Endothelial cell of umbilical vein (primary cell): ENCODE data around the gene DAND5. TPM values are rescaled to one million over a fixed set of nuclear protein-coding genes. Genes with fewer than 3 reads are reported as not detected.

Source experiments
- BruUV-seq: library from RNA; stranded (reverse); fragments of 400-500 nt; replicated peaks from 2 replicates; lab custom pipeline; 2021; lab: Mats Ljungman, UMichigan
- CTCF ChIA-PET: fragments of 300-600, 350-600 bp; sonication (Branson Sonifier 250); formaldehyde crosslinking; loops from one replicate; lab custom pipeline; 2021; ENCODE audit warnings: antibody characterized with exemption, inconsistent platforms; lab: Charles Lee
- POLR2A ChIA-PET: fragments of 300-600, 350-600 bp; sonication (Branson Sonifier 250); formaldehyde crosslinking; loops from one replicate; lab custom pipeline; 2021; ENCODE audit warnings: antibody characterized with exemption, inconsistent platforms; lab: Charles Lee
- DNase-seq: peaks from one replicate; pipeline ENCODE4 v3.0.0-alpha.2; 2011; ENCODE audit warnings: low read depth, low spot score
- FAIRE-seq: peaks from 2 replicates; lab custom pipeline; 2011; peaks lifted over from hg19 to GRCh38; lab: Jason Lieb, UNC
- H2AFZ ChIP-seq: 2 replicates; pipeline ENCODE4 v1.6.0; 2012; ENCODE audit warnings: low read depth, low read length, control low read depth, inconsistent platforms
- H3K27ac ChIP-seq: 2 replicates; pipeline ENCODE4 v1.5.1; 2011; ENCODE audit warnings: low read depth, mild to moderate bottlenecking, control low read depth, low read length, moderate library complexity; ENCODE audit not compliant: insufficient read depth
- H3K27me3 ChIP-seq, 2 experiments: 2 replicates each; pipeline versions ENCODE4 v1.6.0 to v1.6.1; 2011; ENCODE audit warnings: low read length in 2 of 2, mixed read lengths in 1 of 2; ENCODE audit not compliant: control insufficient read depth in 2 of 2, insufficient read depth in 2 of 2
- H3K36me3 ChIP-seq, 2 experiments: 2 replicates in 1 of 2; 3 replicates in 1 of 2; pipeline ENCODE4 v1.5.1; 2011; ENCODE audit warnings: low read length in 2 of 2, mild to moderate bottlenecking in 1 of 2, moderate library complexity in 1 of 2; ENCODE audit not compliant: control insufficient read depth in 2 of 2, insufficient read depth in 2 of 2; ENCODE audit errors: extremely low read depth in 1 of 2
- H3K4me1 ChIP-seq: 3 replicates; pipeline ENCODE4 v1.5.1; 2011; ENCODE audit warnings: mild to moderate bottlenecking, low read length; ENCODE audit not compliant: control insufficient read depth, insufficient read depth; ENCODE audit errors: extremely low read depth
- H3K4me2 ChIP-seq: 2 replicates; pipeline ENCODE4 v1.6.1; 2011; ENCODE audit warnings: low read length, control low read depth, mixed read lengths; ENCODE audit not compliant: insufficient read depth
- H3K4me3 ChIP-seq, 3 experiments: fragments of 200-600 bp in 1 of 3; sonication (generic), shearing (Covaris generic) in 1 of 3; replicated peaks in 1 of 3; 2 replicates each; pipeline ENCODE4 v1.5.1; 2011 to 2016; ENCODE audit warnings: control low read depth in 3 of 3, low read length in 3 of 3, mild to moderate bottlenecking in 2 of 3, inconsistent platforms in 1 of 3, low read depth in 1 of 3, moderate library complexity in 1 of 3; ENCODE audit not compliant: insufficient read depth in 1 of 3
- H3K79me2 ChIP-seq: 2 replicates; pipeline ENCODE4 v1.6.0; 2012; ENCODE audit warnings: low read length, inconsistent platforms; ENCODE audit not compliant: control insufficient read depth, insufficient read depth
- H3K9ac ChIP-seq: replicated peaks from 2 replicates; pipeline ENCODE3; 2011; ENCODE audit warnings: low read length, control low read depth; ENCODE audit not compliant: insufficient read depth; ENCODE audit errors: extremely low read depth
- H3K9me1 ChIP-seq: replicated peaks from 3 replicates; pipeline ENCODE4 v1.6.0; 2011; ENCODE audit warnings: mild to moderate bottlenecking, low read length; ENCODE audit not compliant: control insufficient read depth, insufficient read depth; ENCODE audit errors: extremely low read depth
- H3K9me3 ChIP-seq: replicated peaks from 2 replicates; pipeline ENCODE4 v1.5.1; 2012; ENCODE audit warnings: low read length, inconsistent platforms; ENCODE audit not compliant: control insufficient read depth, insufficient read depth
- H4K20me1 ChIP-seq: replicated peaks from 2 replicates; pipeline ENCODE3; 2011; ENCODE audit warnings: mild to moderate bottlenecking, low read length; ENCODE audit not compliant: control insufficient read depth, insufficient read depth; ENCODE audit errors: extremely low read depth
- EZH2 ChIP-seq: IDR thresholded peaks from 2 replicates; pipeline ENCODE4 v1.6.1; 2012; ENCODE audit warnings: borderline replicate concordance, low read depth, mild to moderate bottlenecking, moderate library complexity, low read length, inconsistent platforms; ENCODE audit not compliant: severe bottlenecking
- FOS ChIP-seq: IDR thresholded peaks from 2 replicates; pipeline ENCODE4 v1.6.1; 2011; ENCODE audit warnings: mild to moderate bottlenecking, low read length, moderate library complexity, borderline replicate concordance; ENCODE audit not compliant: insufficient read depth
- GATA2 ChIP-seq: IDR thresholded peaks from 2 replicates; pipeline ENCODE4 v1.7.0; 2011; ENCODE audit warnings: low read depth, mild to moderate bottlenecking, moderate library complexity, mixed read lengths, low read length; ENCODE audit not compliant: insufficient read length, insufficient read depth
- JUN ChIP-seq: IDR thresholded peaks from 2 replicates; pipeline ENCODE4 v1.6.1; 2011; ENCODE audit warnings: borderline replicate concordance, low read depth; ENCODE audit not compliant: insufficient read length, insufficient read depth
- MYC ChIP-seq: IDR thresholded peaks from one replicate; pipeline ENCODE4 v1.6.1; 2011; ENCODE audit warnings: mild to moderate bottlenecking, low read depth, low read length
- POLR2A ChIP-seq: IDR thresholded peaks from 2 replicates; pipeline ENCODE4 v1.6.1; 2012; ENCODE audit warnings: low read depth, mild to moderate bottlenecking, control low read depth, low read length
- POLR2AphosphoS5 ChIP-seq: IDR thresholded peaks from 2 replicates; pipeline ENCODE4 v1.6.1; 2012; ENCODE audit warnings: low read depth, mild to moderate bottlenecking, control low read depth, low read length, moderate library complexity; ENCODE audit not compliant: insufficient read depth
- dilution Hi-C: fragments of 300-500 bp; cut with MboI; formaldehyde crosslinking; loops from one replicate; pipeline ENCODE4 v1.15.0; 2019; ENCODE audit warnings: low sequenced_read_pairs; ENCODE audit not compliant: extremely low pct_ligation_motif_present
- intact Hi-C: fragments of 100-400 bp; cut with micrococcal nuclease; formaldehyde crosslinking; loops from one replicate; pipeline ENCODE4 v1.10.0; 2022
- polyA plus RNA-seq, 4 experiments: library from polyadenylated mRNA; depleted of rRNA in 3 of 4; stranded (reverse) in 3 of 4; unstranded in 1 of 4; fragments of >200 nt; gene quantifications; 2 replicates each; pipeline versions ENCODE4 v1.2.1 to v1.2.3, GENCODE V29; 2011 to 2012; ENCODE audit warnings: missing spikeins in 1 of 4
- total RNA-seq: library from RNA; stranded (reverse); gene quantifications from 2 replicates; pipeline ENCODE4 v1.2.3, GENCODE V29; 2021
- TF ChIP-seq, protein P1 (sequence below): IDR thresholded peaks from 2 replicates; pipeline ENCODE4 v1.6.1; 2011; ENCODE audit not compliant: insufficient read depth, insufficient read length
- TF ChIP-seq, protein P2 (sequence below), 2 donors: IDR thresholded peaks; 1 replicate in 1 of 2; 2 replicates in 1 of 2; pipeline ENCODE4 v1.5.1; 2011; ENCODE audit warnings: low read length in 2 of 2, mild to moderate bottlenecking in 2 of 2, moderate library complexity in 2 of 2, control low read depth in 1 of 2, inconsistent platforms in 1 of 2, low read depth in 1 of 2; ENCODE audit not compliant: insufficient read depth in 1 of 2; ENCODE audit errors: extremely low read depth in 1 of 2

Gene DAND5
- total and polyA plus RNA-seq, 2 donors (not counting 3 experiments of a cell fraction or from before 2014, with no cell fraction given), result 0.06 to 0.20 TPM

DNA sequence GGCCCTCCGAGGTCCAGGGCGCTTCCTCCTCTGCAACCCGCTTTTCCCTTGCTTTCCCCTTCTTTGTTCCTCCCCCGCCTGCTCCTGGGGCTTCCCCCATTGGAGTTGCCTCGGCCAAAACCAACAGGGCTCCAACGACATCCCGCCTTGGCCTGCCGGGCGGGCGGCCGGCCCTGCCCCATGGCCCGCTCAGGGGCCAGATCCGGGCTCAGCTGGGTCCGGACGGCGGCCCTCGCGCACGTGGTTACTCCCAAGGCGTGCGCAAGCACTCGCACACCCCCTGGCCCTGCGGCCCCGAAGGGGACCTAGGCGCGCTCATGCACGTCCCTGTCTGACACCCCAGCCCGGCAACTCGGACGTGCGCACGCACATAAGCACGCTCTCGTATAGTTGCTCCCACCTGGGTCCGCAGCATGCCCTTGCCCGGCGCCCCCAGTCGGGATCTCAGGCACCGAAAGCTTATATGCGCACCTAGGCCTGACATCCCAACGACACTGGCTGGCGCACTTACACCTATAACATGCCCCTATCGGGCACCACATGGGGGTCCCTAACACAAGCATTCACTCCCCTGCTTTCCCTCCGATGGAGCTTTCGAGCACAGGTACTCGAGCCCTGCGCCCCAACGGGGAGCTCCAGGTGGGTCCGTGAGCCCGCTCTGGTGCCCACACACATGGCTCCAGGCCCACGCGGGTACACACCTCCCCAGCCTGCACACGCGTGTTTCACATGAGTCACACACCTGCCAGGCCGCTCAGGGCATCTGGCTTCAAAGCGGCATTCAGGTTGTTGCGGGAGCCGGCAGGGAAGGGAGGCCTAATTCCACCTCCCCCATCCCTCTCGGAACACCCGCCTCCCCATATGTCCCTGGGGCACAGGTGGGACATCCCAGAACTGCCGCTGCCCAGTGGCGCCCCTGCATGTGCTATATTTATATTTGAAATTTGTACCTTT is 40.9 kb downstream of the DAND5 start:
- ChIA-PET CTCF (interaction anchor here (0.7 to 1.2 kb wide), 5 partner anchors 11 to 84 kb away, joined by 3 to 5 read pairs (median 3); no protein-coding TSS in a partner anchor), POLR2A (interaction anchor here (0.5 kb wide), 1 partner anchor 907 kb away, joined by 3 read pairs; no protein-coding TSS in a partner anchor)
- no peaks in the 10 kb centered on the region for H3K9me3 ChIP-seq
- H3K4me2 ChIP-seq, result no peak overlapping the region
- BruUV-seq, result no TSS peak
- H3K4me3 ChIP-seq, result no peak overlapping the region
- H2AFZ ChIP-seq, result no peak overlapping the region
- no peaks in the 10 kb centered on the region for H4K20me1 ChIP-seq
- no peak overlapping the region for H3K27ac ChIP-seq
- H3K79me2 ChIP-seq, result no peaks in the 10 kb centered on the region
- H3K9me1 ChIP-seq, result no peaks in the 10 kb centered on the region
- dilution Hi-C loops (no loop called here), intact Hi-C loops (no loop called here)
- no peaks in the 10 kb centered on the region for H3K4me1 ChIP-seq
- TF ChIP-seq POLR2A, result no peak
- TF ChIP-seq, protein P1, sequence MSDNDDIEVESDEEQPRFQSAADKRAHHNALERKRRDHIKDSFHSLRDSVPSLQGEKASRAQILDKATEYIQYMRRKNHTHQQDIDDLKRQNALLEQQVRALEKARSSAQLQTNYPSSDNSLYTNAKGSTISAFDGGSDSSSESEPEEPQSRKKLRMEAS, result no peak
- no peak for TF ChIP-seq POLR2AphosphoS5
- no peak for TF ChIP-seq JUN
- TF ChIP-seq MYC, result no peak
- no peak for TF ChIP-seq FOS
- no peak for TF ChIP-seq GATA2
- TF ChIP-seq EZH2, result no peak
- TF ChIP-seq, protein P2, sequence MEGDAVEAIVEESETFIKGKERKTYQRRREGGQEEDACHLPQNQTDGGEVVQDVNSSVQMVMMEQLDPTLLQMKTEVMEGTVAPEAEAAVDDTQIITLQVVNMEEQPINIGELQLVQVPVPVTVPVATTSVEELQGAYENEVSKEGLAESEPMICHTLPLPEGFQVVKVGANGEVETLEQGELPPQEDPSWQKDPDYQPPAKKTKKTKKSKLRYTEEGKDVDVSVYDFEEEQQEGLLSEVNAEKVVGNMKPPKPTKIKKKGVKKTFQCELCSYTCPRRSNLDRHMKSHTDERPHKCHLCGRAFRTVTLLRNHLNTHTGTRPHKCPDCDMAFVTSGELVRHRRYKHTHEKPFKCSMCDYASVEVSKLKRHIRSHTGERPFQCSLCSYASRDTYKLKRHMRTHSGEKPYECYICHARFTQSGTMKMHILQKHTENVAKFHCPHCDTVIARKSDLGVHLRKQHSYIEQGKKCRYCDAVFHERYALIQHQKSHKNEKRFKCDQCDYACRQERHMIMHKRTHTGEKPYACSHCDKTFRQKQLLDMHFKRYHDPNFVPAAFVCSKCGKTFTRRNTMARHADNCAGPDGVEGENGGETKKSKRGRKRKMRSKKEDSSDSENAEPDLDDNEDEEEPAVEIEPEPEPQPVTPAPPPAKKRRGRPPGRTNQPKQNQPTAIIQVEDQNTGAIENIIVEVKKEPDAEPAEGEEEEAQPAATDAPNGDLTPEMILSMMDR (IDR thresholded peaks at IDR 0.05; ENCODE audit: extremely low read depth in 1 of 2, insufficient read depth in 1 of 2, low read depth in 1 of 2, low read length in 2 of 2), result no peak
- no peak overlapping the region for H3K9ac ChIP-seq
- FAIRE-seq (no peak), DNase-seq (no peak)
- H3K27me3 ChIP-seq, result peaks cover 0 to 12% of the 10 kb centered on the region in 2 experiments
- no peaks in the 10 kb centered on the region for H3K36me3 ChIP-seq
